GM18868 (cell line): ENCODE measurements around the gene ZNF804B.

Experiments
- ATAC-seq: cut with Tn5 transposase; IDR thresholded peaks from one replicate; pipeline ENCODE4 v1.9.1; 2021; ENCODE audit warnings: mild to moderate bottlenecking, moderate library complexity; ENCODE audit not compliant: unreplicated experiment

The ZNF804B gene

DNA sequence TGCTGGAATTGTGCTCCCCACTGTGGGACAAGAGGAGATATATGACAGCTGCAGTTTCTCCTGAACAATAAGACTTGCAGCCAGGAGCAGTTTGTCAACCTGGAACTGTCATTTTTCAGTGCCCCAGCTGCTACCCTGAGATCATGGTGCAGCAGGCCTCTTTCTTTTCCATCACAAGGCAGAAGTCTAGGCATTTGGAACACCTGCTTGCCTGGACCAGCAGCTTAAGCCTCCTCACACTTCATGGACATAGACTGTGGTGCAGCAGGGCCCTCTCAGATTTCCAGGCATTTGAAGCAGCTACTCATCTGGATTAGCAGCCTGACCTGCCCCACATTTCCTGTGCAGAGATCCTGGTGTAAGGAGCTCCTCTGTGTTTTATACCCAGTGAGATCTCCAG lies 486.7 kb downstream of the ZNF804B start:
- ATAC-seq: no peak

DNA sequence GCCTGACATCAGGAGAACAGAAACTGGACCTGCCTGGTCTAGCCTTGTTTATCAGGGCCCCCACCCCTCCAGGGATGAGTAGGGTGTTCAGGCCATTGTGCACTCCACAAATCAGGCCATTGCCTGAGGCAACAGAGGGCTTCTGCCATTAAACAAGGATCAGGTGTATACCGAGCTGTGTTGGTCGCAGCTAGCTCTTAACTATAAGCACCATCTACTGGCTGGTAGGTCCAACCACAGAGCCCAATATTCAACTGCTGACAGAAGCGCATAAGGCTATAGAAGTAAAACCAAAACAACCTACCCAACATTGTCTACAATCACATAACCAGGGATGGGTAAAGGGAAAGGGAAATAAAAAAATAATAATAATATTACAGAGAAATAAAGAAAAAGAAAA lies 487.7 kb downstream of the ZNF804B start:
- no peak for ATAC-seq

- no peak for ATAC-seq
Measured at GRCh38 chr7:89259085-89259484, 499.6 kb downstream of the ZNF804B start.

GRCh38 chr7:89264126-89264525 lies 504.6 kb downstream of the ZNF804B start:
- no peak for ATAC-seq

- no peak for ATAC-seq
Measured at GRCh38 chr7:89265631-89266030, 506.1 kb downstream of the ZNF804B start.

DNA sequence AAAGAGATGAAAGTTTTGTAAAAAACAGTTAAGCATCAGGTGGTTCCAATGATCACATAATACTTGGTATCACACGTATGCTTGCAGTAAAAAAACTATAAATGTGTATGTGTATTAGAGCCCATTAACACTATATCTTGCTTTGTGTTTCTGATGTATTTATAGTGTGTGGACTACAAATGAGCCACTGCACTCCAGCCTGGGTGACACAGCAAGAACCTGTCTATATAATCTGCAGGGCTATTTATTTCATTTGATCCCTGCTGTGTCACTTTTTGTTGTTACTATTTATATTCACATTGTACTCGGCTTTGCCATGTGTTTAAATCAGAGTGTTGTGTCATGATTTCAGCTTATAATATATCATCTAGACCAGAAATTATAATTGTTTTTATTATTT lies 523.8 kb downstream of the ZNF804B start:
- no peak for ATAC-seq

DNA sequence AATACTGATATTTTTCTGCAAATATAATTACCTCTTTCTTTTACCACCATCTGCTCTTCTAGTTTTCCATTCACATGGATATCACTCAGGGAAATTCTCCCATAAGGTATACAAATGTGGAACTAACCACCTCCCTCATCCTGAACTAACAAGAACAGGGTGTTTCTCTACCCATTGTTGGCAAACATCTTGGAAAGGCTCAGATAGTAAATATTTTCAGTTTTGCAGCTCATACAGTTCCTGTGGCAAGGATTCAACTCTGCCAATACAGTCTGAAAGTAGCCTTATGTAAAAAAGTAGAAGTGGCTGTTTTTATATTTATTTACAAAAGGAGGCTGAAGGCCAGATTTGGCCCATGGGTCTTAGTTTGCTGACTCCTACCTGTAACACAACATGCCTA lies 549.0 kb downstream of the ZNF804B start:
- ATAC-seq: no peak

GRCh38 chr7:89311886-89312285 lies 552.4 kb downstream of the ZNF804B start:
- no peak for ATAC-seq

DNA sequence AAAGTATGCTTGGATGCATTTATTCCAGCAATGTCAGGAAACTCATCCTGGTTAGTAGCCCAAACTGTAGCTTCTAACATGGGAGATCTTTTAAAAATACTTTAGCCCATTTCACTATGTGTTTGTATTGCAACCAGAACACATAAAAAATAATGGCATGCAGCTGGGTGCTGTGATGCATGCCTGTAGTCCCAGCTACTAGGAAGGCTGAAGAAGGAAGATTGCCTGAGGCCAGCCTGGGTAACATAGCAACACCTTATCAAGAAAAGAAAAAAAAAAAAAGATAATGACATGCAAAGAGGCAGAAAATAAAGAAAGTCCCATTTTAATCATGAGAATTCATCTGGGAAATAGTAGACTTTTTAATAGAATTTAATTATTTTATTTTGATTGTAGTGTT lies 553.1 kb downstream of the ZNF804B start:
- ATAC-seq: no peak

DNA sequence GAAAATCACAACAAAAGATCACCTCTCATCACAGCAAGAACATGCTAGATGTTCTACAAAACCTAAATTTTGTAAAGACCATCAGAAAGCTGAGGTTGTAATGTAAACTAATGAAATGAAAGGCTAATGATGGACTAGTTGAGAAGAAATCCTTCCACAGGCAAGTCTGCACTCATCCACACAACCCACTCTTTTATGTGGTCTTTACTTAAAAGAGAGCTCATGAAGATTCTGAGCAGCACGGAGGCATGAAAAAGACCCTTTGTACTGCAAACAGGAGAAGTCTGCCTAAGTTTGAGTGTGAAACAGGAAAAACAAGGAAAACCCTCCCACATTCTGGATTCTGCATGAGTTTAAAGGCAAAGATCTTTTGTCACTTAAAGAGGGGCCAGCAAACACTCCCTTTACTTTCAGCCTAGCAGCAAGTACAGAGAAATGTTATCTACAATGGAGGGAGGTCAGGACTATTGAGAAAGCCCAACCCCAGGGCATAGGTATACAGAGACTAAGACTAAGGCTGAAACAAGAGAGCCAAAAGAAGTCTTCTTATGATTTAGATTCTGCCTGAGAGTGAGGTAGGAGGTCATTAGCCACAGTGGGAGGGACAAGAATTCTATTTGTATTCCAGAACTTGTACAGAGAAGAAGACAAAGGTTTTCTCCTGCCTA lies 557.2 kb downstream of the ZNF804B start:
- ATAC-seq: no peak

- ATAC-seq: no peak
Measured at GRCh38 chr7:89332026-89332425, 572.5 kb downstream of the ZNF804B start.

- no peak for ATAC-seq
Measured at GRCh38 chr7:89334797-89335196, 575.3 kb downstream of the ZNF804B start.

- ATAC-seq: no peak
Measured at GRCh38 chr7:89335490-89335889, 576.0 kb downstream of the ZNF804B start.

GRCh38 chr7:89336121-89336520 lies 576.6 kb downstream of the ZNF804B start:
- no peak for ATAC-seq

- ATAC-seq: no peak
Measured at GRCh38 chr7:89339748-89340147, 580.2 kb downstream of the ZNF804B start.

DNA sequence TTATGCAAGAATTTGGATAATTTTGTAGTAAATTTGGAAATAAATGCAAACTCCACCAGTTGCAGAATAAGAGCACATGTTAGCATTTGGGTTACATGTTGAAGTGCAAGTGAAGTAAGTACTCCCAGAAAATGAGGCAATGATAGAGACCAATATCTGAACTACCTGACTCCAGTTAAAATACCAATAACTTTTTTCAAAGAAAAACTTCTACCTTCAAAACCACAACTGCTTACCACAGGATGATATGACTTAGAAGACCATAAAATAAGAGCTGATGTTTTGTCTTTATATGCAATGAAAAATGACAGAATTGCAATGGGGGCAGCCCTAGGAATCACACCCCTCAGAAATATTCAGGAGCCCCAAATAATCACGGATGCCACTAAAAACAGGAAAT lies 597.6 kb downstream of the ZNF804B start:
- ATAC-seq: no peak

DNA sequence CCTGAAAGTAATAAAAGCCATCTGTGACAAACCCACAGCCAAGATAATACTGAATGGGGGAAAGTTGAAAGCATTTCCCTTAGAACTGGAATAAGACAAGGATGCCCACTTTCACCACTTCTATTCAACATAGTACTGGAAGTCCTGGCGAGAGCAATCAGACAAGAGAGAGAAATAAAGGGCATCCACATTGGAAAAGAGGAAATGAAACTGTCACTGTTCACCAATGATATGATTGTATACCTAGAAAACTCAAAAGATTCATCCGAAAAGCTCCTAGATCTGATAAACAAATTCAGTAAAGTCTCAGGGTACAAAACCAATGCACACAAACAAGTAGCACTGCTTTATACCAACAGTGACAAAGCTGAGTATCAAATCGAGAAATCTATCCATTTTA lies 617.7 kb downstream of the ZNF804B start:
- ATAC-seq: no peak

- no peak for ATAC-seq
Measured at GRCh38 chr7:89385411-89385810, 625.9 kb downstream of the ZNF804B start.
